Peyer's patch (tissue), 4 donors: ENCODE results near the gene IGF1R. TPM values are rescaled to one million over a fixed set of nuclear protein-coding genes. Genes with fewer than 3 reads are reported as not detected.
A peak's percentile ranks its signal among the peaks of the same experiment; 100 is the strongest.
"Not testable (repeated sequence)": the region's sequence is repeated elsewhere in the genome, so short reads cannot be mapped to it uniquely, and the experiment has no call there.

ENCODE experiments used
- DNase-seq, 3 donors: peaks; one replicate each; pipeline ENCODE4 v3.0.0-alpha.2; 2017 to 2019
- H3K27ac ChIP-seq, 4 donors: fragments of 200-600 bp; sonication (generic); one replicate each; pipeline ENCODE4 v1.5.1; 2016 to 2019
- H3K27me3 ChIP-seq, 2 donors: fragments of 200-600 bp; sonication (generic); one replicate each; pipeline ENCODE4 v1.5.1; 2019
- H3K36me3 ChIP-seq, 3 donors: fragments of 200-600 bp; sonication (generic); one replicate each; pipeline ENCODE4 v1.5.1; 2016 to 2019
- H3K4me1 ChIP-seq, 4 donors: fragments of 200-600 bp; sonication (generic); one replicate each; pipeline ENCODE4 v1.5.1; 2016 to 2019
- H3K4me3 ChIP-seq, 4 donors: fragments of 200-600 bp; sonication (generic); 1 replicate in 3 of 4; 2 replicates in 1 of 4; pipeline ENCODE4 v1.5.1; 2016 to 2019; ENCODE audit warnings: mild to moderate bottlenecking in 1 of 4
- H3K9me3 ChIP-seq, 4 donors: fragments of 200-600 bp; sonication (generic); one replicate each; pipeline ENCODE4 v1.5.1; 2016 to 2019; ENCODE audit warnings: mild to moderate bottlenecking in 1 of 4
- CTCF ChIP-seq, 6 experiments: fragments of 450-650 bp in 4 of 6; fragments of 200-600 bp in 2 of 6; sonication (generic) in 1 of 6; IDR thresholded peaks; one replicate each; pipeline ENCODE4 v1.5.1; 2017 to 2019; ENCODE audit warnings: antibody characterized with exemption in 6 of 6, mild to moderate bottlenecking in 3 of 6, moderate library complexity in 1 of 6
- POLR2A ChIP-seq, 2 donors: fragments of 450-650 bp; IDR thresholded peaks; one replicate each; pipeline ENCODE4 v1.5.1; 2017; ENCODE audit warnings: antibody characterized with exemption in 2 of 2, mild to moderate bottlenecking in 2 of 2, moderate library complexity in 2 of 2
- total RNA-seq, 4 donors: library from RNA; depleted of rRNA; stranded (reverse); fragments of >200 nt; gene quantifications; one replicate each; pipeline ENCODE4 v1.1.0, GENCODE V29; 2016

Gene IGF1R
- total RNA-seq, 4 donors from 2014 or later = 29.6 to 176 (median 88.1) TPM

- peak in 1 of 3 donors; percentile 46 for DNase-seq
- no peak overlapping the region for H3K27ac ChIP-seq
- no peaks in the 10 kb centered on the region for H3K4me1 ChIP-seq
- TF ChIP-seq POLR2A (IDR thresholded peaks at IDR 0.05) = no peak
- TF ChIP-seq CTCF (IDR thresholded peaks at IDR 0.05) = no peak
- no peak overlapping the region for H3K4me3 ChIP-seq
- no peaks in the 10 kb centered on the region for H3K27me3 ChIP-seq
- H3K36me3 ChIP-seq = peaks cover 0 to 64% (median 0%) of the 10 kb centered on the region in 3 donors
- no peaks in the 10 kb centered on the region for H3K9me3 ChIP-seq
These were observed 312.3 kb downstream of the IGF1R start for GRCh38 chr15:98960555-98961050.

GRCh38 chr15:98963444-98963843, 315.1 kb downstream of the IGF1R start:
- TF ChIP-seq POLR2A (IDR thresholded peaks at IDR 0.05) = no peak
- TF ChIP-seq CTCF (IDR thresholded peaks at IDR 0.05) = no peak
- Histone ChIP-seq H3K27ac (no peak overlapping the region), H3K4me3 (no peak overlapping the region), H3K36me3 (peaks cover 0 to 44% (median 0%) of the 10 kb centered on the region in 3 donors), H3K4me1 (no peaks in the 10 kb centered on the region), H3K27me3 (no peaks in the 10 kb centered on the region), H3K9me3 (no peaks in the 10 kb centered on the region)
- DNase-seq = no peak

DNA sequence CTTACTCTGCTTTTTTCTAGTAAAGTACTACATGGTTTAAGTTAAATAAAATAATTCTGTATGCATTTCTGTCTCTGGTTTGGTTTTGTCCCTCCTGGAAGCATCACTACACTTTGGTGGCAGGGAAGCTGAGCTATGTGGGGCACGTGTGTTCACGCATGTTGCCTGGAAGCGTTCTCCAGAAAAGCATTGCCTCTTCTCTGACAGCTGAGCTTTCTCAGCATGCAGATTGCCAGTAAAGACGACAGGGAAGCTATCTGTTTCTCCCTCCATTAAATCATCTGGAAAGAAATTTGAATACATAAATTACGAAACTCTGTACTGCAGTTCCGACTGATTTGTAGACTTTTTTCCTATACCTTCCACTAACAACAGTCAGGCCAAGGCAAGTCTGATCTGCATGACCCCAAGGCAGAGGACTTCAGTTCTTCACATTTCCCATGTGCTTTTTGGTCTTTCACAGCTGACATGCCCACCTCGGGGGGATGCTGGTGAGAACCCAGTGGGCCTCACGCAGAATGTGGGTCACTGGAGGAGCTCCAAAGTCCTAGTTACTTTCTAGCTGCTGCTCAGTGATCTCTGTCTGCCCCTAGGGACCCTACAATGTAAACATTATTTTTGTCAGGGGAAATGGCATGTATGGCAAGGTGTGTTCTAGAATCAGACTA, 316.3 kb downstream of the IGF1R start:
- no peaks in the 10 kb centered on the region for H3K4me1 ChIP-seq
- TF ChIP-seq CTCF (IDR thresholded peaks at IDR 0.05) (no peak), POLR2A (IDR thresholded peaks at IDR 0.05) (no peak)
- no peak overlapping the region for H3K4me3 ChIP-seq
- H3K27me3 ChIP-seq = no peaks in the 10 kb centered on the region
- no peak for DNase-seq
- H3K9me3 ChIP-seq = no peaks in the 10 kb centered on the region
- H3K36me3 ChIP-seq = peaks cover 0 to 34% (median 0%) of the 10 kb centered on the region in 3 donors
- H3K27ac ChIP-seq = no peak overlapping the region

DNA sequence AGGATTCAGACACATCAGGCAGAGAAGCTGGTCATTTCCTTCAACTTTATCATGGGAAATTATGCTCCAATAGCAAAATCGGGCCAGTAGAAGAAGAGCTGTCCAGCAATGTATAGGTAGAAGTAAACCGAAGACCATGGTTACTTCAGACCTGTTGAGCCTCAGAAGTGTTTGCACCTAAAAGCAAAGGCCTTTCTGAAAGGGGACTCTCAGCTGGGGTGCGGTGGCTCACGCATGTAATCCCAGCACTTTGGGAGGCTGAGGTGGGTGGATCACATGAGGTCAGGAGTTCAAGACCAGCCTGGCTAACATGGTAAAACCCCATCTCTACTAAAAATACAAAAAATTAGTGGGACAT, 316.8 kb downstream of the IGF1R start:
- not testable (repeated sequence) for H3K4me1 ChIP-seq, H3K4me3 ChIP-seq, H3K27ac ChIP-seq, H3K9me3 ChIP-seq, H3K27me3 ChIP-seq, DNase-seq
- H3K36me3 ChIP-seq = peaks cover 0 to 29% (median 0%) of the 10 kb centered on the region in 3 donors

GRCh38 chr15:98965597-98965996, 317.3 kb downstream of the IGF1R start:
- H3K27ac ChIP-seq = no peak overlapping the region
- DNase-seq = no peak
- H3K4me1 ChIP-seq = no peaks in the 10 kb centered on the region
- no peak for TF ChIP-seq POLR2A (IDR thresholded peaks at IDR 0.05)
- TF ChIP-seq CTCF (IDR thresholded peaks at IDR 0.05) = no peak
- no peaks in the 10 kb centered on the region for H3K27me3 ChIP-seq
- H3K36me3 ChIP-seq = peaks cover 0 to 24% (median 0%) of the 10 kb centered on the region in 3 donors
- H3K4me3 ChIP-seq = no peak overlapping the region
- no peaks in the 10 kb centered on the region for H3K9me3 ChIP-seq

- Histone ChIP-seq H3K4me3 (no peak overlapping the region), H3K9me3 (no peaks in the 10 kb centered on the region)
- no peak for TF ChIP-seq POLR2A (IDR thresholded peaks at IDR 0.05)
- no peak for TF ChIP-seq CTCF (IDR thresholded peaks at IDR 0.05)
These were observed 317.9 kb downstream of the IGF1R start for GRCh38 chr15:98966091-98966787.

More at GRCh38 chr15:98966091-98966787, 317.9 kb downstream of the IGF1R start:
- Histone ChIP-seq H3K36me3 (peaks cover 0 to 18% (median 0%) of the 10 kb centered on the region in 3 donors), H3K27ac (no peak overlapping the region), H3K27me3 (no peaks in the 10 kb centered on the region), H3K4me1 (no peaks in the 10 kb centered on the region)
- no peak for DNase-seq
